GM13976 (cell line): ENCODE data around the gene THADA.

Experiments
- DNase-seq: peaks from one replicate; pipeline ENCODE4 v3.0.0; 2012; ENCODE audit warnings: low spot score
- CTCF ChIP-seq: IDR thresholded peaks from 2 replicates; pipeline ENCODE4 v1.5.1; 2012; ENCODE audit warnings: borderline replicate concordance, mild to moderate bottlenecking; ENCODE audit not compliant: insufficient read depth; ENCODE audit errors: extremely low read depth, missing control alignments, control extremely low read depth
- in situ Hi-C: fragments of 300-500 bp; cut with MboI; formaldehyde crosslinking; loops from one replicate; pipeline ENCODE4 v1.12.0; 2022; ENCODE audit warnings: low sequenced_read_pairs, mixed read lengths, inconsistent platforms; ENCODE audit not compliant: unreplicated experiment

Gene THADA

GRCh38 chr2:43201016-43201415, 394.8 kb downstream of the THADA start:
- in situ Hi-C loops = no loop called here
- TF ChIP-seq CTCF = no peak
- DNase-seq = no peak

- no peak for TF ChIP-seq CTCF
- in situ Hi-C loops = no loop called here
- DNase-seq = no peak
Measured at GRCh38 chr2:43199492-43200488, 396.0 kb downstream of the THADA start.

- in situ Hi-C loops = no loop called here
- no peak for DNase-seq
- TF ChIP-seq CTCF = no peak
Measured at GRCh38 chr2:43198263-43198662, 397.6 kb downstream of the THADA start.

- DNase-seq = no peak
- in situ Hi-C loops = no loop called here
- no peak for TF ChIP-seq CTCF
Measured at GRCh38 chr2:43197588-43197896, 398.3 kb downstream of the THADA start.

GRCh38 chr2:43196768-43197587, 398.9 kb downstream of the THADA start:
- in situ Hi-C loops = no loop called here
- no peak for DNase-seq
- no peak for TF ChIP-seq CTCF

GRCh38 chr2:43194121-43194869, 401.5 kb downstream of the THADA start:
- no peak for TF ChIP-seq CTCF
- in situ Hi-C loops = no loop called here
- no peak for DNase-seq
